Endodermal cell (in vitro differentiated cells): ENCODE data around the gene SLFN13. TPM values are rescaled to one million over a fixed set of nuclear protein-coding genes. Genes with fewer than 3 reads are reported as not detected.
"Not testable (repeated sequence)": the region's sequence is repeated elsewhere in the genome, so short reads cannot be mapped to it uniquely, and the experiment has no call there.

Source experiments
- DNase-seq: peaks from one replicate; pipeline ENCODE4 v3.0.0-alpha.2; 2017
- H3K27ac ChIP-seq: 2 replicates; pipeline ENCODE4 v1.5.1; 2013; ENCODE audit warnings: mild to moderate bottlenecking, low read depth, low read length, moderate library complexity
- H3K27me3 ChIP-seq: 2 replicates; pipeline ENCODE4 v1.6.1; 2013; ENCODE audit warnings: mild to moderate bottlenecking, low read length, moderate library complexity; ENCODE audit not compliant: insufficient read depth, control insufficient read depth, poor library complexity, severe bottlenecking
- H3K36me3 ChIP-seq: 2 replicates; pipeline ENCODE4 v1.7.0; 2013; ENCODE audit warnings: mild to moderate bottlenecking, low read length, moderate library complexity; ENCODE audit not compliant: control insufficient read depth, insufficient read depth
- H3K4me1 ChIP-seq: one replicate; pipeline ENCODE4 v1.7.0; 2013; ENCODE audit warnings: low read length; ENCODE audit not compliant: control insufficient read depth, insufficient read depth
- H3K4me3 ChIP-seq: 2 replicates; pipeline ENCODE4 v1.5.1; 2013; ENCODE audit warnings: mild to moderate bottlenecking, low read length, moderate library complexity
- H3K9ac ChIP-seq: 2 replicates; pipeline ENCODE4 v1.6.1; 2013; ENCODE audit warnings: mild to moderate bottlenecking, low read length, moderate library complexity; ENCODE audit not compliant: poor library complexity, severe bottlenecking; ENCODE audit errors: extremely low read depth
- H3K9me3 ChIP-seq: 2 replicates; pipeline ENCODE4 v1.6.1; 2013; ENCODE audit warnings: mild to moderate bottlenecking, low read length, moderate library complexity; ENCODE audit not compliant: control insufficient read depth
- H3K27ac Mint-ChIP-seq: 2 replicates; pipeline ENCODE4 v1.8.0; 2020; ENCODE audit warnings: mixed read lengths
- H3K27me3 Mint-ChIP-seq: 2 replicates; pipeline ENCODE4 v1.8.0; 2021; ENCODE audit warnings: mild to moderate bottlenecking, mixed read lengths; ENCODE audit not compliant: insufficient read depth
- H3K36me3 Mint-ChIP-seq: 2 replicates; pipeline ENCODE4 v1.8.0; 2020; ENCODE audit warnings: low read depth, mixed read lengths
- H3K4me1 Mint-ChIP-seq: 2 replicates; pipeline ENCODE4 v1.8.0; 2020; ENCODE audit warnings: mixed read lengths
- H3K4me3 Mint-ChIP-seq: 2 replicates; pipeline ENCODE4 v1.8.0; 2020; ENCODE audit warnings: mild to moderate bottlenecking, moderate library complexity, mixed read lengths
- H3K9me3 Mint-ChIP-seq: 2 replicates; pipeline ENCODE4 v1.8.0; 2020; ENCODE audit warnings: mild to moderate bottlenecking, mixed read lengths
- WGBS, 2 experiments: methylation state at CpG; one replicate each; pipeline versions ENCODE4 v1.1.5 to v1.1.7; 2013; ENCODE audit warnings: missing lambda C conversion rate in 2 of 2, mixed read lengths in 1 of 2; ENCODE audit not compliant: insufficient coverage in 1 of 2, insufficient read length in 1 of 2; 5-methylcytosine and 5-hydroxymethylcytosine counted together
- total RNA-seq, 2 donors: library from RNA; stranded (reverse); fragmentation: NEBNext Ultra II Directional in 1 of 2; extraction: Animal tissue kit (Norgen Biotek cat#: 25700) in 1 of 2; gene quantifications; 2 replicates in 1 of 2; 3 replicates in 1 of 2; pipeline ENCODE4 v1.2.1, GENCODE V29; 2021
- TF ChIP-seq, protein P1 (sequence below): fragments of 200-600 bp; sonication (generic); conservative IDR thresholded peaks from 2 replicates; pipeline ENCODE4 v1.5.0; 2021; ENCODE audit warnings: antibody characterized with exemption, mild to moderate bottlenecking

SLFN13 gene
- total RNA-seq, 2 donors from 2014 or later: 27.4 to 58.7 TPM

DNA sequence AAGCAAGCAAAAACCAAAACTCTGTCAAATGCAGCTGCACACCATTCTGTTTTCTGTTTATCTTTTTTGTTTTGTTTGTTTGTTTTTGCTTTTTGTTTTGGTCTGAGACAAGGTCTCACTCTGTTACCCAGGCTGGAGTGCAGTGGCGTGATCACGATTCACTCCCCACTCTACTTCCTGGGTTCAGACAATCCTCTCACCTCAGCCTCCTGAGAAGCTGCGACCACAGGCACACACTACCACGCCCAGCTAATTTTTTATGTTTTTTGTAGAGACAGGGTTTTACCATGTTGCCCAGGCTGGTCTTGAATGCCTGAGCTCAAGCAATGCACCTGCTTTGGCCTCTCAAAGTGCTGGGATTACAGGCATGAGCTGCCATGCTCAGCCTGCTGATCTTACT, 19.3 kb upstream of the SLFN13 start:
- no peak overlapping the region for H3K4me3 Mint-ChIP-seq

GRCh38 chr17:35460354-35460851, 11.8 kb upstream of the SLFN13 start:
- Mint-ChIP-seq H3K4me1 (peaks cover 8% of the 10 kb centered on the region), H3K27ac (no peak overlapping the region), H3K36me3 (peaks cover 2% of the 10 kb centered on the region), H3K27me3 (peaks cover 74% of the 10 kb centered on the region), H3K4me3 (peak overlapping the region; percentile 46), H3K9me3 (peaks cover 15% of the 10 kb centered on the region)
- no peaks in the 10 kb centered on the region for H3K9me3 ChIP-seq
- no peak overlapping the region for H3K9ac ChIP-seq
- peak; percentile 97 for DNase-seq
- no peaks in the 10 kb centered on the region for H3K4me1 ChIP-seq
- H3K36me3 ChIP-seq: no peaks in the 10 kb centered on the region
- 41 to 68% methylated on average over 16 to 44 of the region's 44 CpGs for WGBS, 2 experiments
- H3K27ac ChIP-seq: no peak overlapping the region
- H3K27me3 ChIP-seq: peaks cover 12% of the 10 kb centered on the region
- TF ChIP-seq, protein P1, sequence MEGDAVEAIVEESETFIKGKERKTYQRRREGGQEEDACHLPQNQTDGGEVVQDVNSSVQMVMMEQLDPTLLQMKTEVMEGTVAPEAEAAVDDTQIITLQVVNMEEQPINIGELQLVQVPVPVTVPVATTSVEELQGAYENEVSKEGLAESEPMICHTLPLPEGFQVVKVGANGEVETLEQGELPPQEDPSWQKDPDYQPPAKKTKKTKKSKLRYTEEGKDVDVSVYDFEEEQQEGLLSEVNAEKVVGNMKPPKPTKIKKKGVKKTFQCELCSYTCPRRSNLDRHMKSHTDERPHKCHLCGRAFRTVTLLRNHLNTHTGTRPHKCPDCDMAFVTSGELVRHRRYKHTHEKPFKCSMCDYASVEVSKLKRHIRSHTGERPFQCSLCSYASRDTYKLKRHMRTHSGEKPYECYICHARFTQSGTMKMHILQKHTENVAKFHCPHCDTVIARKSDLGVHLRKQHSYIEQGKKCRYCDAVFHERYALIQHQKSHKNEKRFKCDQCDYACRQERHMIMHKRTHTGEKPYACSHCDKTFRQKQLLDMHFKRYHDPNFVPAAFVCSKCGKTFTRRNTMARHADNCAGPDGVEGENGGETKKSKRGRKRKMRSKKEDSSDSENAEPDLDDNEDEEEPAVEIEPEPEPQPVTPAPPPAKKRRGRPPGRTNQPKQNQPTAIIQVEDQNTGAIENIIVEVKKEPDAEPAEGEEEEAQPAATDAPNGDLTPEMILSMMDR: no peak
- H3K4me3 ChIP-seq: peak overlapping the region; percentile 67

More for the DNA sequence above, 19.3 kb upstream of the SLFN13 start:
- Mint-ChIP-seq H3K9me3 (no peaks in the 10 kb centered on the region), H3K36me3 (no peaks in the 10 kb centered on the region), H3K4me1 (peaks cover 5% of the 10 kb centered on the region), H3K27ac (no peak overlapping the region), H3K27me3 (peaks cover 27% of the 10 kb centered on the region)
- Histone ChIP-seq H3K27me3 (no peaks in the 10 kb centered on the region), H3K4me3 (no peak overlapping the region), H3K27ac (no peak overlapping the region), H3K9me3 (no peaks in the 10 kb centered on the region), H3K4me1 (no peaks in the 10 kb centered on the region), H3K36me3 (no peaks in the 10 kb centered on the region), H3K9ac (no peak overlapping the region)
- WGBS, 2 experiments: 84% methylated on average over 4 of the region's 4 CpGs; no CpG with 5 or more reads in 1 of the 2 experiments
- TF ChIP-seq, protein P1: no peak
- no peak for DNase-seq

GRCh38 chr17:35454035-35454434, 5.5 kb upstream of the SLFN13 start:
- H3K4me1 Mint-ChIP-seq, H3K36me3 ChIP-seq, H3K9ac ChIP-seq, H3K4me3 Mint-ChIP-seq, H3K36me3 Mint-ChIP-seq, H3K4me3 ChIP-seq, H3K4me1 ChIP-seq, H3K27ac Mint-ChIP-seq, H3K27me3 ChIP-seq, H3K9me3 ChIP-seq, H3K27ac ChIP-seq, DNase-seq: not testable (repeated sequence)
- Mint-ChIP-seq H3K27me3 (peaks cover 90% of the 10 kb centered on the region), H3K9me3 (peaks cover 14% of the 10 kb centered on the region)
- 83 to 92% methylated on average over 4 to 5 of the region's 5 CpGs for WGBS, 2 experiments

GRCh38 chr17:35453171-35453570, 4.6 kb upstream of the SLFN13 start:
- no peaks in the 10 kb centered on the region for H3K4me1 ChIP-seq
- no peaks in the 10 kb centered on the region for H3K9me3 ChIP-seq
- no peaks in the 10 kb centered on the region for H3K27me3 ChIP-seq
- no peaks in the 10 kb centered on the region for H3K4me1 Mint-ChIP-seq
- H3K36me3 Mint-ChIP-seq: no peaks in the 10 kb centered on the region
- peaks cover 12% of the 10 kb centered on the region for H3K9me3 Mint-ChIP-seq
- no peak overlapping the region for H3K4me3 ChIP-seq
- H3K36me3 ChIP-seq: no peaks in the 10 kb centered on the region
- 77% methylated on average over 1 of the region's 1 CpG; no CpG with 5 or more reads in 1 of the 2 experiments for WGBS, 2 experiments
- no peak overlapping the region for H3K9ac ChIP-seq
- no peak for DNase-seq
- H3K27ac ChIP-seq: no peak overlapping the region
- TF ChIP-seq, protein P1: no peak
- no peak overlapping the region for H3K4me3 Mint-ChIP-seq
- peaks cover 86% of the 10 kb centered on the region for H3K27me3 Mint-ChIP-seq
- no peak overlapping the region for H3K27ac Mint-ChIP-seq
